ENCODE results near the gene ANKRD62.
"Not testable (repeated sequence)": the region's sequence is repeated elsewhere in the genome, so short reads cannot be mapped to it uniquely, and the experiment has no call there.

ANKRD62 gene

GRCh38 chr18:12066910-12067511, 26.6 kb upstream of the ANKRD62 start:
- no peak for DNase-seq (ENCODE audit: low read depth)

GRCh38 chr18:12067671-12068070, 26.0 kb upstream of the ANKRD62 start:
- DNase-seq (ENCODE audit: low read depth), result no peak

- not testable (repeated sequence) for DNase-seq (ENCODE audit: low read depth)
Observed at GRCh38 chr18:12068316-12068949, 25.2 kb upstream of the ANKRD62 start.

GRCh38 chr18:12068950-12069320, 24.7 kb upstream of the ANKRD62 start:
- no peak for DNase-seq (ENCODE audit: low read depth)

GRCh38 chr18:12071066-12071465, 22.6 kb upstream of the ANKRD62 start:
- DNase-seq (ENCODE audit: low read depth), result not testable (repeated sequence)

- no peak for DNase-seq (ENCODE audit: low read depth)
Observed at GRCh38 chr18:12072996-12073395, 20.6 kb upstream of the ANKRD62 start.

- DNase-seq (ENCODE audit: low read depth), result no peak
Observed at GRCh38 chr18:12074736-12075135, 18.9 kb upstream of the ANKRD62 start.

- no peak for DNase-seq (ENCODE audit: low read depth)
Observed at GRCh38 chr18:12076424-12077140, 17.1 kb upstream of the ANKRD62 start.

- DNase-seq (ENCODE audit: low read depth), result not testable (repeated sequence)
Observed at GRCh38 chr18:12077994-12078393, 15.6 kb upstream of the ANKRD62 start.

- DNase-seq (ENCODE audit: low read depth), result no peak
Observed at GRCh38 chr18:12079491-12080237, 14.0 kb upstream of the ANKRD62 start.

- no peak for DNase-seq (ENCODE audit: low read depth)
Observed at GRCh38 chr18:12085136-12085535, 8.5 kb upstream of the ANKRD62 start.

- DNase-seq (ENCODE audit: low read depth), result no peak
Observed at GRCh38 chr18:12085786-12086185, 7.9 kb upstream of the ANKRD62 start.

- no peak for DNase-seq (ENCODE audit: low read depth)
Observed at GRCh38 chr18:12086249-12086648, 7.4 kb upstream of the ANKRD62 start.

GRCh38 chr18:12086677-12087470, 6.8 kb upstream of the ANKRD62 start:
- DNase-seq (ENCODE audit: low read depth), result no peak

GRCh38 chr18:12087471-12088025, 6.1 kb upstream of the ANKRD62 start:
- no peak for DNase-seq (ENCODE audit: low read depth)

GRCh38 chr18:12088096-12088495, 5.5 kb upstream of the ANKRD62 start:
- DNase-seq (ENCODE audit: low read depth), result no peak

GRCh38 chr18:12088731-12089375, 4.8 kb upstream of the ANKRD62 start:
- no peak for DNase-seq (ENCODE audit: low read depth)

- no peak for DNase-seq (ENCODE audit: low read depth)
Observed at GRCh38 chr18:12091538-12092141, 2.0 kb upstream of the ANKRD62 start.

GRCh38 chr18:12092398-12093229, 1.0 kb upstream of the ANKRD62 start:
- no peak for DNase-seq (ENCODE audit: low read depth)

- no peak for DNase-seq (ENCODE audit: low read depth)
Observed at GRCh38 chr18:12098374-12098773, 4.7 kb downstream of the ANKRD62 start.
